Adrenal gland (tissue), 19 donors: ENCODE data around the gene C12orf57. TPM values are rescaled to one million over a fixed set of nuclear protein-coding genes. Genes with fewer than 3 reads are reported as not detected.
A peak's percentile ranks its signal among the peaks of the same experiment; 100 is the strongest.

Experiments
- DNase-seq, 7 donors: peaks; one replicate each; pipeline ENCODE4 v3.0.0-alpha.2; 2019 to 2020
- H3K27ac ChIP-seq, 5 donors: fragments of 200-600 bp; sonication (generic) in 4 of 5; 1 replicate in 3 of 5; 2 replicates in 2 of 5; pipeline versions ENCODE4 v1.5.1 to v1.8.0; 2016 to 2020; ENCODE audit warnings: mild to moderate bottlenecking in 1 of 5
- H3K27me3 ChIP-seq: fragments of 200-600 bp; 2 replicates; pipeline ENCODE4 v1.8.0; 2021
- H3K36me3 ChIP-seq, 2 donors: fragments of 200-600 bp; replicated peaks in 1 of 2; 1 replicate in 1 of 2; 2 replicates in 1 of 2; pipeline versions ENCODE4 v1.5.1 to v1.8.0; 2018 to 2022
- H3K4me1 ChIP-seq, 2 donors: fragments of 200-600 bp; replicated peaks in 1 of 2; 1 replicate in 1 of 2; 2 replicates in 1 of 2; pipeline versions ENCODE4 v1.5.1 to v1.8.0; 2018 to 2021
- H3K4me3 ChIP-seq, 4 donors: fragments of 200-600 bp; sonication (generic) in 3 of 4; one replicate each; pipeline ENCODE4 v1.5.1; 2016 to 2018
- H3K9me3 ChIP-seq, 3 donors: fragments of 200-600 bp; sonication (generic) in 1 of 3; replicated peaks in 1 of 3; 1 replicate in 2 of 3; 2 replicates in 1 of 3; pipeline versions ENCODE4 v1.5.1 to v1.8.0; 2016 to 2021
- POLR2A ChIP-seq, 2 donors: fragments of 450-650 bp; IDR thresholded peaks; one replicate each; pipeline ENCODE4 v1.6.1; 2017; ENCODE audit warnings: antibody characterized with exemption in 2 of 2, mild to moderate bottlenecking in 2 of 2, moderate library complexity in 1 of 2
- WGBS, 4 donors: extraction: QIAGEN DNeasy Blood & Tissue Kit in 2 of 4; methylation state at CpG; one replicate each; pipeline versions ENCODE4 v1.1.5 to v1.1.7; 2013 to 2017; 5-methylcytosine and 5-hydroxymethylcytosine counted together
- intact Hi-C, 2 donors: fragments of 100-400 bp; cut with DNase I; formaldehyde crosslinking; loops; one replicate each; pipeline versions ENCODE4 v1.14.1 to v1.15.0; 2022 to 2023
- long read RNA-seq, 10 donors: library from polyadenylated mRNA in 3 of 10; unstranded in 2 of 10; stranded (forward) in 1 of 10; transcript quantifications; one replicate each; pipeline ENCODE4 v2.0.0 and lab custom pipeline, GENCODE V29; 2021 to 2026
- polyA plus RNA-seq, 3 donors: library from polyadenylated mRNA; stranded (reverse); fragments of 200-250 nt in 2 of 3; fragments of 350-450 nt in 1 of 3; fragmentation: Illumina TruSeq in 1 of 3; extraction: RNeasy Lipid Tissue Mini Kit (QIAGEN cat#74804) in 1 of 3; gene quantifications; one replicate each; pipeline ENCODE4 v1.2.3, GENCODE V29; 2013 to 2014
- total RNA-seq, 9 donors: library from RNA; depleted of rRNA in 4 of 9; stranded (reverse); fragments of >200 nt in 4 of 9; fragments of 120-200 nt in 1 of 9; fragmentation: NEBNext Ultra II Directional in 1 of 9; extraction: Animal tissue kit (Norgen Biotek cat#: 25700) in 1 of 9; gene quantifications; one replicate each; pipeline versions ENCODE4 v1.1.0 to v1.2.4, GENCODE V29; 2013 to 2023
- TF ChIP-seq, protein P1 (sequence below), 6 experiments: fragments of 450-650 bp in 4 of 6; fragments of 200-600 bp in 2 of 6; sonication (generic) in 1 of 6; IDR thresholded peaks; 1 replicate in 5 of 6; 2 replicates in 1 of 6; pipeline versions ENCODE4 v1.5.1 to v1.8.0; 2016 to 2021; ENCODE audit warnings: antibody characterized with exemption in 6 of 6, mild to moderate bottlenecking in 2 of 6, moderate library complexity in 1 of 6
- donor health status: healthy with polysubstance abuse.
- donor health status: Bipolar disorder and iron deficiency.
- donor health status: DM: yes; HTN: yes; CAD: no.
- donor health status: DM: no; HTN: no; CAD: no.
- donor health status: DM: no; HTN: no; CAD: no.
- donor health status: DM: yes; HTN: yes; CAD: no.

C12orf57 gene, protein sequence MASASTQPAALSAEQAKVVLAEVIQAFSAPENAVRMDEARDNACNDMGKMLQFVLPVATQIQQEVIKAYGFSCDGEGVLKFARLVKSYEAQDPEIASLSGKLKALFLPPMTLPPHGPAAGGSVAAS
- total RNA-seq (100 to 1,000 TPM; 152 to 505 (median 283) TPM), polyA plus RNA-seq (100 to 1,000 TPM in 2 of 3 donors, 10 to 100 TPM in 1; 58.4 to 335 (median 271) TPM)
- long read RNA-seq, donor 1, transcript C12orf57-201 (3 exons, 560 nt) = major isoform, 69 of 86 reads
- long read RNA-seq, donor 1, transcript C12orf57-202 (3 exons, 662 nt) = minor isoform, 13 of 86 reads
- long read RNA-seq, donor 1, partial matches to known transcripts = 0 of 86 reads
- long read RNA-seq, donor 1, other reads (novel, unspliced or antisense) = 0 of 86 reads
- long read RNA-seq, donor 2, transcript C12orf57-201 (3 exons, 560 nt) = major isoform, 32 of 38 reads
- long read RNA-seq, donor 2, partial matches to known transcripts = 0 of 38 reads
- long read RNA-seq, donor 2, other reads (novel, unspliced or antisense) = 0 of 38 reads
- long read RNA-seq, donor 3, transcript C12orf57-201 (3 exons, 560 nt) = major isoform, 30 of 38 reads
- long read RNA-seq, donor 3, transcript C12orf57-204 (3 exons, 551 nt) = minor isoform, 5 of 38 reads
- long read RNA-seq, donor 3, partial matches to known transcripts = 0 of 38 reads
- long read RNA-seq, donor 3, other reads (novel, unspliced or antisense) = 0 of 38 reads
- long read RNA-seq, donor 4, transcript C12orf57-202 (3 exons, 662 nt) = minor isoform, 17 of 98 reads
- long read RNA-seq, donor 4, transcript C12orf57-201 (3 exons, 560 nt) = major isoform, 77 of 98 reads
- long read RNA-seq, donor 4, partial matches to known transcripts = 3 of 98 reads
- long read RNA-seq, donor 4, other reads (novel, unspliced or antisense) = 1 of 98 reads
- long read RNA-seq, donor 5, transcript C12orf57-202 (3 exons, 662 nt) = minor isoform, 6 of 88 reads
- long read RNA-seq, donor 5, transcript C12orf57-201 (3 exons, 560 nt) = major isoform, 69 of 88 reads
- long read RNA-seq, donor 5, partial matches to known transcripts = 4 of 88 reads
- long read RNA-seq, donor 5, other reads (novel, unspliced or antisense) = 4 of 88 reads
- long read RNA-seq, donor 6, transcript C12orf57-202 (3 exons, 662 nt) = minor isoform, 27 of 114 reads
- long read RNA-seq, donor 6, transcript C12orf57-201 (3 exons, 560 nt) = major isoform, 75 of 114 reads
- long read RNA-seq, donor 6, partial matches to known transcripts = 9 of 114 reads
- long read RNA-seq, donor 6, other reads (novel, unspliced or antisense) = 1 of 114 reads
- long read RNA-seq, donor 7, transcript C12orf57-201 (3 exons, 560 nt) = major isoform, 41 of 50 reads
- long read RNA-seq, donor 7, partial matches to known transcripts = 0 of 50 reads
- long read RNA-seq, donor 7, other reads (novel, unspliced or antisense) = 0 of 50 reads
- long read RNA-seq, donor 8, transcript C12orf57-202 (3 exons, 662 nt) = minor isoform, 8 of 74 reads
- long read RNA-seq, donor 8, transcript C12orf57-201 (3 exons, 560 nt) = major isoform, 63 of 74 reads
- long read RNA-seq, donor 8, partial matches to known transcripts = 0 of 74 reads
- long read RNA-seq, donor 8, other reads (novel, unspliced or antisense) = 0 of 74 reads
- long read RNA-seq, donor 9, transcript C12orf57-201 (3 exons, 560 nt) = major isoform, 37 of 49 reads
- long read RNA-seq, donor 9, transcript C12orf57-202 (3 exons, 662 nt) = minor isoform, 7 of 49 reads
- long read RNA-seq, donor 9, partial matches to known transcripts = 0 of 49 reads
- long read RNA-seq, donor 9, other reads (novel, unspliced or antisense) = 0 of 49 reads
- long read RNA-seq, donor 10, transcript C12orf57-201 (3 exons, 560 nt) = major isoform, 18 of 22 reads
- long read RNA-seq, donor 10, partial matches to known transcripts = 0 of 22 reads
- long read RNA-seq, donor 10, other reads (novel, unspliced or antisense) = 0 of 22 reads

GRCh38 chr12:6943722-6944380 lies at the start of gene C12orf57, which contains the start of gene RNU7-1:
TSS of gene C12orf57 (plus strand) at chr12:6944022. CDS start at chr12:6944122, 100 bp downstream.
TSS of gene RNU7-1 (plus strand) at chr12:6943816.
- peak within 1 kb of the TSS; percentile 43 to 68 (median 58) for H3K4me3 ChIP-seq
- DNase-seq = peak; percentile 59 to 94 (median 83)
- no peaks in the 10 kb centered on the region for H3K36me3 ChIP-seq
- no peaks in the 10 kb centered on the region for H3K27me3 ChIP-seq
- 0 to 1% (median 0%) methylated on average over 9 to 31 of the region's 31 CpGs for WGBS, 4 donors
- intact Hi-C loops = no loop called here
- H3K4me1 ChIP-seq = peaks cover 20 to 54% of the 10 kb centered on the region in 2 donors
- peak; percentile 93 to 98 for TF ChIP-seq POLR2A (IDR thresholded peaks at IDR 0.05)
- TF ChIP-seq, protein P1, sequence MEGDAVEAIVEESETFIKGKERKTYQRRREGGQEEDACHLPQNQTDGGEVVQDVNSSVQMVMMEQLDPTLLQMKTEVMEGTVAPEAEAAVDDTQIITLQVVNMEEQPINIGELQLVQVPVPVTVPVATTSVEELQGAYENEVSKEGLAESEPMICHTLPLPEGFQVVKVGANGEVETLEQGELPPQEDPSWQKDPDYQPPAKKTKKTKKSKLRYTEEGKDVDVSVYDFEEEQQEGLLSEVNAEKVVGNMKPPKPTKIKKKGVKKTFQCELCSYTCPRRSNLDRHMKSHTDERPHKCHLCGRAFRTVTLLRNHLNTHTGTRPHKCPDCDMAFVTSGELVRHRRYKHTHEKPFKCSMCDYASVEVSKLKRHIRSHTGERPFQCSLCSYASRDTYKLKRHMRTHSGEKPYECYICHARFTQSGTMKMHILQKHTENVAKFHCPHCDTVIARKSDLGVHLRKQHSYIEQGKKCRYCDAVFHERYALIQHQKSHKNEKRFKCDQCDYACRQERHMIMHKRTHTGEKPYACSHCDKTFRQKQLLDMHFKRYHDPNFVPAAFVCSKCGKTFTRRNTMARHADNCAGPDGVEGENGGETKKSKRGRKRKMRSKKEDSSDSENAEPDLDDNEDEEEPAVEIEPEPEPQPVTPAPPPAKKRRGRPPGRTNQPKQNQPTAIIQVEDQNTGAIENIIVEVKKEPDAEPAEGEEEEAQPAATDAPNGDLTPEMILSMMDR (IDR thresholded peaks at IDR 0.05) = no peak
- H3K27ac ChIP-seq = peak within 1 kb of the TSS; percentile 95 to 97 (median 95)
- H3K9me3 ChIP-seq = no peaks in the 10 kb centered on the region

GRCh38 chr12:6894321-6894720 lies 49.5 kb upstream of the C12orf57 start:
- TF ChIP-seq, protein P1 (IDR thresholded peaks at IDR 0.05) = no peak
- no peak for TF ChIP-seq POLR2A (IDR thresholded peaks at IDR 0.05)
- Histone ChIP-seq H3K4me1 (peaks cover 5 to 16% of the 10 kb centered on the region in 2 donors), H3K27ac (no peak overlapping the region), H3K4me3 (no peak overlapping the region), H3K27me3 (no peaks in the 10 kb centered on the region), H3K9me3 (no peaks in the 10 kb centered on the region), H3K36me3 (no peaks in the 10 kb centered on the region)
- intact Hi-C loops = no loop called here
- WGBS, 4 donors = 79 to 89% (median 85%) methylated on average over 3 of the region's 3 CpGs
- no peak for DNase-seq

- H3K27ac ChIP-seq = no peak overlapping the region
- no peak overlapping the region for H3K4me3 ChIP-seq
- no peaks in the 10 kb centered on the region for H3K9me3 ChIP-seq
- H3K36me3 ChIP-seq = no peaks in the 10 kb centered on the region
- no peak for TF ChIP-seq POLR2A (IDR thresholded peaks at IDR 0.05)
- TF ChIP-seq, protein P1 (IDR thresholded peaks at IDR 0.05) = no peak
- no peaks in the 10 kb centered on the region for H3K27me3 ChIP-seq
- peaks cover 0 to 2% of the 10 kb centered on the region in 2 donors for H3K4me1 ChIP-seq
- WGBS, 4 donors = 78 to 88% (median 84%) methylated on average over 5 to 6 of the region's 6 CpGs
- intact Hi-C loops = no loop called here
- no peak for DNase-seq
Measured at GRCh38 chr12:6896846-6897435, 46.9 kb upstream of the C12orf57 start.
